Activated naive CD4-positive, alpha-beta T cell treated with anti-CD3 and anti-CD28 coated beads, Interleukin-2, amount 50 U/mL, for 72 hours (primary cell): Measurements from ENCODE around the gene BRD3OS. TPM values are rescaled to one million over a fixed set of nuclear protein-coding genes. Genes with fewer than 3 reads are reported as not detected.

Source experiments
- ATAC-seq, 2 donors: fragments of 150-1000 bp; cut with Tn5 transposase; 2 replicates each; pipeline ENCODE4 v1.10.0; 2021; ENCODE audit warnings: mild to moderate bottlenecking in 2 of 2, moderate library complexity in 2 of 2
- DNase-seq, 2 donors: peaks; one replicate each; pipeline ENCODE4 v3.0.0; 2021 to 2022; ENCODE audit warnings: low spot score in 2 of 2
- H3K27ac Mint-ChIP-seq, 2 donors: one replicate each; pipeline ENCODE4 v1.8.0; 2022; ENCODE audit warnings: mild to moderate bottlenecking in 2 of 2, mixed read lengths in 2 of 2
- H3K36me3 Mint-ChIP-seq, 2 donors: one replicate each; pipeline ENCODE4 v1.8.0; 2022; ENCODE audit warnings: mixed read lengths in 2 of 2
- H3K9me3 Mint-ChIP-seq, 2 donors: one replicate each; pipeline ENCODE4 v1.8.0; 2022; ENCODE audit warnings: mixed read lengths in 2 of 2
- total RNA-seq, 2 donors: library from RNA; stranded (reverse); gene quantifications; one replicate each; pipeline ENCODE4 v1.2.3, GENCODE V29; 2022

Gene BRD3OS
- total RNA-seq, 2 donors from 2014 or later: 3.7 to 19.8 TPM

DNA sequence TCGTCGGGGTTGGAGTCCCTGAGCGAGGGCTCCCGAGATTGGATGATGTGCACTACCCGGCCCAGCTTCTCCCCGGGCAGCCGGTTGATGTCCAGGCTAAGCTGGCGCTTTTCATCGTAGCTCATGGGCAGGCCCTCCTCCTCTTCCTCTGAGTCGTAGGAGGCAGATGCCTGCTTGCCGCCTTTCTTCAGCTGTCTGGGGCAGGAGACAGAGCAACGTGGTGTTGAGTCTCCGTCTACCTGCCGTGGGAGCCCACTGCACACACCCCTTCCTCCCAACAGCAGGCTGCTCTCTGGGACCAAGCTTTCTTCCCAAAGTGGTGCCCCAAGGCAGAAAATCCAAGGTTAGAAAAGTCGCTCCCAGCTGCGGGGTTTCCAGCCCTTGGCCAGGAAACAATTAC, 10.8 kb downstream of the BRD3OS start:
- DNase-seq: no peak

DNA sequence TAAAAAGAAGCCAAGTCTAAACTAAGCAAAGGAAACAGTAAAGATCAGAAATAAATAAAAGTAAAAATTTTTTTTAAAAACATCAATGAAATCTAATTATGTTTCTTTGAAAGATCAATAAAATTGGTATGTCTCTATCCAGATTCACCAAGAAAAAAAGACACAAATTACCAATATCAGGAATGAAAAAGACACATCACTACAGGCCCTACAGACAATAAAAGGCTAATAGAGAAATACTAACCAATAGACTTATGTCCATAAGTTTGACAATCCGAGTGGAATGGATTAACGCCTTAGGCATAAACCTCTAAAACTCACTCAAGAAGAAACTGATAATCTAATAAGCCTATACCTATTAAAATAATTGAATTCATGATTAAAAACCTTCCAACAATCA, 12.4 kb downstream of the BRD3OS start:
- ATAC-seq (no peak), DNase-seq (no peak)
- Mint-ChIP-seq H3K36me3 (peaks cover 24 to 34% of the 10 kb centered on the region in 2 donors), H3K27ac (peak overlapping the region in 1 of 2 donors; percentile 55), H3K9me3 (peaks cover 0 to 5% of the 10 kb centered on the region in 2 donors)

More for the DNA sequence above, 10.8 kb downstream of the BRD3OS start:
- H3K27ac Mint-ChIP-seq: peak overlapping the region in 1 of 2 donors; percentile 24
- H3K9me3 Mint-ChIP-seq: peaks cover 0 to 5% of the 10 kb centered on the region in 2 donors
- H3K36me3 Mint-ChIP-seq: peaks cover 24 to 34% of the 10 kb centered on the region in 2 donors
- ATAC-seq: no peak

DNA sequence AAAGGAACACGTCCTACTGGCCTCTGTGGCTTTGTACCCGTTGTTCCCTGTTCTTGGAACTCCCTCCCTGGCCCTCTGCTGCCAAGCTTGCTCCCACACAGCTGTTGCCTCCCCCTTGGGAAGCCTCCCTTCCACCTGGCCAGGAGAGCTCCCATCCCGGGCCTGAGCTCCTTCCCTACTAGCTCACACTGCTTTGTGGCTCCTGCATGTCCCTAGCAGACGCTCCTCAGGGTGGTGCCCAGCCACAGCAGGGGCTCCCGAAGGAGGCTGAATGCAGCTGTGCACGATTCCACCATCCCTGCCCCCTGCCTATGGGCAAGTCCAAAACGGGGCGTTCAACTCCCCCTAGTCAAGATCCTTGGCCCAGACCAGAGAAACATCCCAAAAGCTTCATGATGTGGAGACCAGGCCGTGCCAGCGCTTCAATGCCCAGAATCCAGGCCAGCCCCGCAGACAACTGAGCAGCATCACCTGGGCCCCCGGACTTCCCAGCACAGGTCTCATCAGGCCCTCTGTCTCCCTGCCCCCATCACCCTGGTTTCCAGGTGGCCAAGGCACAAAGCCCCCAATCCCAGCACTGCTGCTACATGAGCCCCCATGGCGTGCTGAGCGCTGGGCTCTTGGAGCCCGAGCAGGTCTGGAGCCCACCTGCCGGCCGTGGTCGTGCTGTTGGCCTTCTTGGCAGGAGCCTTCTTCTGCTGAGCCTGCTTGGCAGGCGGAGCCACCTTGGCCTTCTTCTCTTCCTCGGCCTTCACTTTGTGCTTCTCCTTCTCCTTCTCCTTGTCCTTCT, 14.3 kb downstream of the BRD3OS start:
- peaks cover 0 to 5% of the 10 kb centered on the region in 2 donors for H3K9me3 Mint-ChIP-seq
- peaks cover 24 to 27% of the 10 kb centered on the region in 2 donors for H3K36me3 Mint-ChIP-seq
- ATAC-seq (no peak), DNase-seq (no peak)
- H3K27ac Mint-ChIP-seq: peak overlapping the region in 1 of 2 donors; percentile 7

DNA sequence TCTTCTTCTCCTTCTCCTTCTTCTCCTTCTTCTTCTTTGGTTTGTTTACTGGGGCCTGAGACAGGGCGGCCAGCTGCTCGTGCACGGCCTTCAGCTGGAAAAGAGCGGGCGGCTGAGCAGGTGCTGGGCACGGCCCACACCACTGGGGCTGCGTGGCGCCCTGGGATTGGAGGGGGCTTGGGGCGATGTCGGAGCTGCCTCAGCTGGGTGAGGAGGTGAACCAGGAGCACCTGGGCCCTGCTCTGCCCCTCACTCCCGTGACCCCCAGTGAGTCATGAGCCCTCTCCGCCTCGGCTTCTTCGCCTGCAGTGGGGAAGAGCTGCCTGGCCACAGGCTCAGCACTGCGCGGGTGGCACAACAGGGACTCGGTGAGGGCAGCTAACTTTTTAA, 14.9 kb downstream of the BRD3OS start:
- Mint-ChIP-seq H3K36me3 (peaks cover 24 to 27% of the 10 kb centered on the region in 2 donors), H3K27ac (no peak overlapping the region), H3K9me3 (peaks cover 0 to 5% of the 10 kb centered on the region in 2 donors)
- no peak for DNase-seq
- no peak for ATAC-seq

DNA sequence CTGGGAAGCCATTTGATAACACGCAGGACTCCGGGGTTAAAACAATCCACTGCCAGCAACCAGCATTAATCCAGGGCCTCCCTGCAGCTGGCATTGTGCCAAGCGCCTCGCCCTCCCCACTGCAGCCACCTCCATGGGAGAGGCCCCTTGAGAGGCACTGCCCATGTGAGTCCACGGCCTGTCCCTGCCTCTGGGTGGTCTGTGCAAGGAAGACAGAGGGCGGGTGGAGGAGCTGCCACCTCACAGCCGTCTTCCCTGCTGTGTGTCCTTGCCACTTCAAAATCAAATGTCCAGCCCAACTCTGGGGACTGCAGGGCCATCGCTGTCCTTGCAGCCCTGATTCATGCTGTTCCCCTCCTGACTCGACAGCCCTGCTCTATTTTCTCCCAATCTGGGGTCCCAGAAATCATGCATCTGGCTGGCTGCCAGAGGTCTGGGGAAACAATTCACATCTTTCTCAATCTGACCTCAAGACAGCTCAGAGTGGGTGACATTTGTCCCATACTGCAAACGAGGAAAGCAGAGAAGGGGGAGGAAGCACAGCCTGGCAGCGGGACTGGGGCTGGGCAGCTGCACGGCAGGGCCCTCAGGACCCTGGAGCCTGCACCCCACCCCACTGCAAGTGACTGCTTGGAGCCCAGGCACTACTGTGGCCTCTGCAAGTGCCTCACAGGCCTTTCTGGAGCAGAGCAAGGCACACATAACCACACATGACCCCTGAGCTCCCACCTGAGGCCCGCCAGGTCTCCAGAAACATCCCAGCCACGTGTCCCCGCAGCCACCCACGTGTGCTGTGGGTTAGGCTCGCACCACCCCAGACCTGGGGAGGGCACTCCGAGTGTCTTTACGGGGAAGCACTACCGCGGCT, 15.7 kb downstream of the BRD3OS start:
- H3K36me3 Mint-ChIP-seq: peaks cover 24 to 27% of the 10 kb centered on the region in 2 donors

DNA sequence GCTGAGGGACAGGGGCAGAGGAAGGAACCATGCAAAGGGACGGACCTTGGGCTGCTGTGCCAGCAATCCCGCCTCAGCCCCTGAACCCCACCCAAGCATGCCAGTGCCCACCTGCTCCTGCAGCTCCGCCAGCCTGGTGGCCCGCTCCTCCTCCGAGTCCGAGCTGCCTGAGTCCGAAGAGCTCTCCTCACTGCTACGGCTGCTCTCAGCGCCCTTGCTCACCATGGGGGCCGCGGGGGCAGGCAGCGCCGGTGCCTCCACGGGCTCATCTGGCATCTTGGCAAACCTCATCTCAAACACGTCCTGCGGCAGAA, 16.3 kb downstream of the BRD3OS start:
- Mint-ChIP-seq H3K9me3 (peaks cover 0 to 5% of the 10 kb centered on the region in 2 donors), H3K27ac (no peak overlapping the region), H3K36me3 (peaks cover 24 to 27% of the 10 kb centered on the region in 2 donors)
- ATAC-seq (no peak), DNase-seq (no peak)

More for the DNA sequence above, 15.7 kb downstream of the BRD3OS start:
- DNase-seq (no peak), ATAC-seq (no peak)
- Mint-ChIP-seq H3K27ac (no peak overlapping the region), H3K9me3 (peaks cover 0 to 5% of the 10 kb centered on the region in 2 donors)

DNA sequence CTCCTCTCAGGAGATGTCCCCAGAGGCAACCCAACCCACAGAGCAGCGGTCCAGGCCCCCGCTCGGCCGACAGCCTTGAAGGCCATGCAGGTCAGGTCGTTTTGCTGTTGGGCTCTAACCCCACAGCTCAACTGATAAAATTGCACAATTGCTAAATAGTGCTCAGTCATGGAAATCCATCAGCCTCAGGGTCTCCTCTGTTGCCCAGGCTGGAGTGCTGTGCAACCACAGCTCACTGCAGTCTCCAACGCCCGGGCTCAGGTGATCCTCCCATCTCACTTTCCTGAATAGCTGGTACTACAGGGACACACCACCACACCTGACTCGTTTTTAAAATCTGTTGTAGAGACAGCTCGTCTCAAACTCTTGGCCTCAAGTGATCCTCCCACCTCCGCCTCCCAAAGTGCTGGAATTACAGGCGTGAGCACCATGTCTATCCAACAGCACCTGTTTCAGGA, 18.3 kb downstream of the BRD3OS start:
- Mint-ChIP-seq H3K9me3 (peaks cover 0 to 5% of the 10 kb centered on the region in 2 donors), H3K27ac (peak overlapping the region; percentile 60 to 91), H3K36me3 (peaks cover 18% of the 10 kb centered on the region in 2 donors)
- DNase-seq (no peak), ATAC-seq (no peak)

DNA sequence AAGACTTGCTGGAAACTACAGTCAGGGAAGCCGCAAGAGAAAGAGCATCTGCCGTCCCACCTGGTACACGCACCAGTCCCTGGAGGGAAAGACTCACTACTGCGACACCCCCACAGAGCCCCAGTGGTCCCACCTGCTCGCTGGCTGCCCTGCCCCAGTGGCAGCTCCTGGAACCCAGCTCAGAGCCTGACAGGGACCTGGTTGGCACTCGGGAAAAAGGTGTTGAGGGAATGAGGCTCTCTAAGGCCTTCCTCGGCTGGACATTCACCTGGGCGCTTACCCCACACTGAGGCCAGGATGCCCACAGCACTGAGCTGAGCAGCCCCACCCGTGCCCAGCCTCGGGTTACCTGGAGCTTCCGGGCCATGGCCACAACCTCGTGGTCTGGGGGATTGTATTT, 19.7 kb downstream of the BRD3OS start:
- no peak for DNase-seq
- Mint-ChIP-seq H3K27ac (no peak overlapping the region), H3K9me3 (no peaks in the 10 kb centered on the region), H3K36me3 (peaks cover 4% of the 10 kb centered on the region in 2 donors)
- no peak for ATAC-seq

DNA sequence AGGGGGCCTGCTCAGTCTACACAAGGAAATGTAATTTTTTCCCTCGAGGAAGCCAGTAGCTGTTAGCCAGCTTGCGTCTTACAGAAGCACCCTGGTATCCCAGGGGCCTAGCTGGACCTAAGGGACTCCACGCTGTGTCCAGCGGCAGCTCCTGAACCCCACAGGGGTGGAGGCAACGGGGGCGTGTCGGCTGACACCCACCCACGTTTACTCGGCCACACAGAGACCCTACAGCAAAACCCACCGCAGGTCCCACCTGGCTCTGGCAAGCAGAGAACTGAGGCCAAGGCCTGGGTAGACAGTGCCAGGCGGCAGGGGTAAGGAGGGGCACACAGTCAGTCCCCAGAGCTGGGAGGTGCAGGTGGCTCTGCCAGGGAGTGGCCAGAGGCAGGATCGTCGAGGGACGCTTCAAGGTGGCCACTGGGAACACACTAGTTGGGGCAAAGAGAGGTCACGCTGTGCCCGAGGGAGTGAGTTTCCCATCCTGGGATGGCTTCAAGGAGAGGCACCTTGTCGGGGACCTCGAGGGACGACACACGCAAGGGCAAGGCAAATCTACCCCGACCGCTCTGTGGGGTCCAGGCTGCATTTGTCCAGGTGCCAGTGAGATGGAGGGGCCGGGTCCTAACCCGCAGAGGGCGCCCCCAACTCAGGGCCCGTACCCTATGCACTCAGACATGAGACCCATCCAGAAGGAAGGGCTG, 20.7 kb downstream of the BRD3OS start:
- H3K9me3 Mint-ChIP-seq: no peaks in the 10 kb centered on the region
- no peak overlapping the region for H3K27ac Mint-ChIP-seq
- DNase-seq (no peak), ATAC-seq (no peak)
- no peaks in the 10 kb centered on the region for H3K36me3 Mint-ChIP-seq

DNA sequence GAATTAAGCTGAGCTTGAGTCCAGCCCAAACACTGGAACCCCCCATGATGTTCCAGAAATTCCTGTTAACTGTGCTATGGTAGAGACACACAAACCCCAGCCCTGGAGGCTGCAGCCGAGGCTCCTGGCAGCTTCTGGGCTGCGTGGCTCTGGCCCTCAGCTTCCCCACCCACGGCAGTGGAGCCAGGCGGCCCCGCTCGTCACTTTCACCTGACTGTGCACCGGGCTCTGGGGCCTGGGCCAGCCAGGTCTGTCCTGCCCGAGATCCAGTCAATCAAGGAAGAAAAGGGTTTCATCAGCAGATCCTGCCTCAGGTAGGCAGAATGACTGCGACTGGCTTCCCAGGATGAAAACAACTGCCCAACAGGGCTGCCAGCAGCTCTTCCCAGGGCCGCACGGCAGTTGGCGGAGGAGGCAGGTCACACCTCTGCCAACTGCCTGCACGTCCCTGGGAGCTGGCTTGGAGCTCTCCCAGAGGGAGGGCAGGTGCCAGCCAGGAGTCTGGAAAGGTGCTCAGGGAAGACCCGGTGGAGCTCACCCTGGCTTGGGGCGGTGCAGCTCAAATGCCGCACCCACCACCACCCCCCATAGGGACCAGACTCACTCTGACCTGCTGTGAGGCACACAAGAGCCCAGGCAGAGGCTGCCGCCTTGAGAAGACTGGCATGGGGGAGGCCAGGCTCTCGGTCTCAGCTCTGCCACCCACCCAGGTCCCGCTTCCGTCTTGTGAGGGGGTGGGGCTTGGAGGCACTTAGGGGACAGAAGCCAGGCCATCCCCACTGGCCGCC, 21.8 kb downstream of the BRD3OS start:
- ATAC-seq (no peak), DNase-seq (no peak)
- no peak overlapping the region for H3K27ac Mint-ChIP-seq
- H3K36me3 Mint-ChIP-seq: no peaks in the 10 kb centered on the region
- no peaks in the 10 kb centered on the region for H3K9me3 Mint-ChIP-seq

DNA sequence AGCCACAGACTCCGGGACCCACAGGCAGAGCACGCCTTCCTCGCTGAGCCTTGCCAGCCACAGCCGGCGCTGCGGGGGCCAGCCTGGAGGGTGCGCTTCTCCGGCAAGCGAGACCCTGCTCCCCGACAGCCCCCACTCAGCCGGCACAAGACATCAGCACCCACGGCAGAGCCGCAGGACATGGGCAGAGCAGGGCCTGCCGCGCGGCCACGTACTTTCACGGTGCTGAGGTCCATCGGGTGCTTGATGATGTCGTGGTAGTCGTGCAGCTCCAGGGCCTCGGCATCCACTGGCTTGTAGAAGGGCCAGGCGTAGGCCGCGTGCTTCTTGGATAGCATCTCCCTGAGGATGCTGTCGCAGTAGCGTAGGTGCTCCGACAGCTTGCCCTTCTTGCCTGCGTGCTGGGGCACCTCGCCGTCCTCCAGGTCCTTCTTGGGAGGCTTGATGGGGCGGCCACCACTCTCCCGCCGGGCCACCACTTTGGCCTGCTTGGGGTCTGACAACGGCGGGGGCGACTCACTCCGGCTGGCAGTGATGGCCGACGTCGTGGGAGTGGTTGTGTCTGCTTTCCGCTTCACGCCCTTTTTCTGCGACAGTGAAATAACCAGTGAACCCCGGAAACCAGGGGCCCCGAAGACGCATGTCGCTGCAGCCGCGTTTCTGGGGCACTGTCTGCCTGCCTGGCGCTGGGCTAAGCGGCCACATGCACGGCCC, 22.7 kb downstream of the BRD3OS start:
- Mint-ChIP-seq H3K27ac (no peak overlapping the region), H3K9me3 (no peaks in the 10 kb centered on the region), H3K36me3 (no peaks in the 10 kb centered on the region)
- ATAC-seq (no peak), DNase-seq (no peak)

DNA sequence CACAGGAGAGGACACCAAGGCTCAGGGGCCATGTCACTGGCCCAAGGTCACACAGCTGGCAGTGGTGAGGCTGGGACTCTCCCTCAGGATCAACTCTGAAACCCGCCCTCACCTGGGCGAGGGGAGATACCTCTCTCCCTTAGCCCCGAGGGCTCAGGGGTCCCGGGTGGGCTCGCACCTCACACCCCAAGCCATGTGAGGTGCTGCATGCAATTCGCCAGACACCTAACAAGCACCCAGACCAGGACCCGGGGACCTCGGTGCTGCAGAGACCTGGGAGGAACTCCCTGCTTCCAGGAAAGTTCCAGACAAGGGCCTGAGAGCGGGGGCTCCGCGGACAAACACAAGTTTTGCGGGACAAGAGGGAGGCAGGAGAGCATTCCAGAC, 23.3 kb downstream of the BRD3OS start:
- H3K27ac Mint-ChIP-seq: peak overlapping the region; percentile 22 to 81

DNA sequence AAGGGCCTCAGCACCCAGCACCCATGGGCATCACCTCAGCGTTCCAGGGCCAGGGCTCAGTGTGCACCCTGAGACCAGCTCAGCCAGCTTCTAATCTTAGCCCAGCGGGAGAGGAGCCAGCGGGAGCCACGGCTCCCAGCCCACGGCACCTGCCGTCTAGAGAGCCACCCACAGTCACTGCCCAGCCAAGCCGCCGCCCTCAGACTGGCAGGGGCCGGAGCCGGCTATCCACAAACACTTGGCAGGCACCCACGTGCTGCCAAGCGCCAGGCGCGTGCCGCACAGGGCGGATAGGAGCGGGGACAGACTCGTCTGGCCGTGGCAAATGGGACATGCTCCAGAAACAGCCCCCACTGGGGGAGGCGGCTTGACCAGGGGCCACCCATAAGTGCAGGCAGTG, 24.0 kb downstream of the BRD3OS start:
- no peak for ATAC-seq
- H3K27ac Mint-ChIP-seq: peak overlapping the region in 1 of 2 donors; percentile 22
- H3K9me3 Mint-ChIP-seq: no peaks in the 10 kb centered on the region
- no peaks in the 10 kb centered on the region for H3K36me3 Mint-ChIP-seq
- no peak for DNase-seq

More for the DNA sequence above, 23.3 kb downstream of the BRD3OS start:
- Mint-ChIP-seq H3K36me3 (no peaks in the 10 kb centered on the region), H3K9me3 (no peaks in the 10 kb centered on the region)
- ATAC-seq (no peak), DNase-seq (no peak)

DNA sequence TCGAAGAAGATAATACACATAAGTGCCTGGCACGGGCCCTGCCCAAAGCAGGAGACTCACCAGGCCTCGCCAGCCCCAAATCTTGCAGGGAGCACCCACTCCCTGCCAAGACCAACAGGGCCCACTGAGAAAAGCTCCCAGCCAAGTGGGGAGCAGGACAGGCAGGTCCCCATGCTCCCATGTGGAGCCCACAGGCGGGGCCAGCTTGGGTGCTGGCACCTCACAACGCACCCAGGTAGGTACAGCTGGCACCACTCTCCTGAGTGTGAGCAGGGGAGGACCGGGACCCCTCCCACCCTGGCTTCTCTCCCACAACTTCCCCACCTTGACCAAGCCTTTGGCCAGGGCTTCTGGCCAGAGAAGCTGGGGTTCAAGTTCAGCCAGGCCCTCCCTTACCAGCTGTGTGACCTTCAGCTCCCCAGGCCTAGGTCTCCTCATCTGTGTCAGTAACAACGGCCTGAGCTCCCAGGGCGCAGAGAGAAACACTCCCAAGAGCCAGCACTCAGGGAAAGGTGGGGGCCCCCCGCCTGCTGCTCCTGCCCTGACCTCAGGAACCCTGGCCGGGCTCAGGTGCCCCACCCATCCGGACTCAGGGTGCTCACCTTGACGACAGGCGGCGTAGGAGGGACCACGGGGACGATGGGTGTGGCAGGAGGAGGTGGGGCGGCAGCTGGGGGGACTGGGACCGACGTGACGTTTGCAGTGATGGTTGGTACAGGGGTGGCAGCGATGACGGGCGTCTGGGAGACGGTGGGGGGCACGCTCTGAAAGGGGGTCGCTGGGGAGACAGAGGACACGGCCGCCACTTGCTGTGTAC, 24.7 kb downstream of the BRD3OS start:
- Mint-ChIP-seq H3K9me3 (no peaks in the 10 kb centered on the region), H3K27ac (no peak overlapping the region), H3K36me3 (no peaks in the 10 kb centered on the region)
- no peak for DNase-seq
- no peak for ATAC-seq

DNA sequence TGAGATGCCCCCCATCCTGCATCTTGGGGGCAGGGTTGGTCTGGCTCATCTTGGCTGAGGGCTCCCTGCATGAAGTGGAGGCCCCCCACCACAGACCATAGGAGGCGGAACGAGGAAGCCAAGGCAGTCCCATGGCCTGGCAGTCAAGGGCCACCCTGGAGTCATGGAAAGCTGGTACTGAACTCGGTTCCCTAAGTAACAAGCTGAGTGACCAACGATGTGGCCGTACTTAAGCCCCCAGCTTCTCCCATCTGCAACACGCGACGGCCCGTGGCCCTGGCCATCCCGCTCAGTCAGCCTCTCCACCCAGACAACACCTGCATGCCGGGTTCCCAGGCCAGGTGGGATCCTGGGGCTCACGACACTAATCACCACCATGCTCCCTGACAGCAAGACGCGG, 25.4 kb downstream of the BRD3OS start:
- no peaks in the 10 kb centered on the region for H3K9me3 Mint-ChIP-seq
- ATAC-seq: no peak
- DNase-seq: no peak
- H3K36me3 Mint-ChIP-seq: no peaks in the 10 kb centered on the region
- H3K27ac Mint-ChIP-seq: no peak overlapping the region
